Bronchial epithelial cell (primary cell): Measurements from ENCODE around the gene DIAPH1. TPM values are rescaled to one million over a fixed set of nuclear protein-coding genes. Genes with fewer than 3 reads are reported as not detected.

Experiments
- DNase-seq: peaks from one replicate; pipeline ENCODE4 v3.0.0-alpha.2; 2010; ENCODE audit warnings: low read depth
- FAIRE-seq: peaks from 2 replicates; lab custom pipeline; 2011; peaks lifted over from hg19 to GRCh38; lab: Jason Lieb, UNC
- H3K27me3 ChIP-seq: 2 replicates; pipeline ENCODE4 v1.5.1; 2011; ENCODE audit warnings: low read length; ENCODE audit not compliant: control insufficient read depth, insufficient read depth
- H3K36me3 ChIP-seq: 2 replicates; pipeline ENCODE4 v1.5.1; 2011; ENCODE audit warnings: low read length; ENCODE audit not compliant: control insufficient read depth, insufficient read depth
- H3K4me3 ChIP-seq: 2 replicates; pipeline ENCODE4 v1.5.1; 2011; ENCODE audit warnings: mild to moderate bottlenecking, low read depth, low read length, control low read depth
- CTCF ChIP-seq: IDR thresholded peaks from 2 replicates; pipeline ENCODE4 v1.5.1; 2011; ENCODE audit warnings: mild to moderate bottlenecking, moderate library complexity, low read length, control low read depth, inconsistent platforms; ENCODE audit not compliant: insufficient read depth, severe bottlenecking
- total RNA-seq: library from RNA; depleted of rRNA; stranded (reverse); fragments of >200 nt; gene quantifications from 2 replicates; pipeline ENCODE4 v1.2.1, GENCODE V29; 2014

Gene DIAPH1
- total RNA-seq, 1 donor from 2014 or later, result 48.2 TPM

GRCh38 chr5:141508798-141509611 is 109.8 kb downstream of the DIAPH1 start:
- Histone ChIP-seq H3K36me3 (peaks cover 5% of the 10 kb centered on the region), H3K27me3 (no peaks in the 10 kb centered on the region), H3K4me3 (peak overlapping the region; percentile 27)
- FAIRE-seq (no peak), DNase-seq (peak; percentile 93)
- no peak for TF ChIP-seq CTCF

- H3K27me3 ChIP-seq, result no peaks in the 10 kb centered on the region
- H3K4me3 ChIP-seq, result peak overlapping the region; percentile 27
- no peak for TF ChIP-seq CTCF
- DNase-seq (no peak), FAIRE-seq (no peak)
- peaks cover 5% of the 10 kb centered on the region for H3K36me3 ChIP-seq
Observed at GRCh38 chr5:141508440-141508797, 110.4 kb downstream of the DIAPH1 start.

- no peak overlapping the region for H3K4me3 ChIP-seq
- no peaks in the 10 kb centered on the region for H3K27me3 ChIP-seq
- DNase-seq (no peak), FAIRE-seq (no peak)
- H3K36me3 ChIP-seq, result peaks cover 5% of the 10 kb centered on the region
- no peak for TF ChIP-seq CTCF
Observed at GRCh38 chr5:141507387-141508091, 111.3 kb downstream of the DIAPH1 start.

DNA sequence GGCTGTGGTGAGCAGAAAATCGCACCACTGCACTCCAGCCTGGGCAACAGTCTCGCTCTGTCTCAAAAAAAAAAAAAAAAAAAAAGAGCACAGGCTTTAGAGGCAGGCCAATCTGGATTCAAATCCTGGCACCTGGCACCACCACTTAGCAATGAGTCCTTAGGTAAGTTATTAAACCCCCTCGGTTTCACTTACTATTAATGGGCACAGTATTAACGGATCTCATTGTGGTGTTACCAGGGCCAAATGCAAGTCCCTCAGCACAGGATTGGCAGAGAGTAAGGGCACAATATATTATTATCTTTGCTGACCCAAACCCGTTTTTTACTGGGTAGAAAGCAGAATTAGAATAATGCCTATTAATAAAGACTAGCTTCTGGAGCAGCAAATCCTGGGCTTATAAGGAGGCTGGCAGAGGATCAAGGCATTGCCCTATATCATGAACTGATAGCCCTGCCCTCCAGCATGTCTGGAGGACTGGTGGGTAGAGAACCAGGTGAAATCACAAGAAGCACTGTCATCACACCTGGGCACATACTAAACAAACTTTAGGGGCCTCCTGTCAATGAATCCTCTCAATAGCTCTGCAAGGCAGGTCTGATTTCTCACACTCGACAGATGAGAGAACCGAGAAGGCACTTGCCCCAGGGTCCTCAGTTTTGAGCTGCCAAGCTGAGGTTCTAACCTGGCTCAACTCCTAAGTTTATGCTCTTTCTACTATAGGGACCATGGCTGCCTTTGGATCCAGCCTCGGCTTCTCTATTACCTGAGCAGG is 112.2 kb downstream of the DIAPH1 start:
- DNase-seq (no peak), FAIRE-seq (no peak)
- peaks cover 5% of the 10 kb centered on the region for H3K36me3 ChIP-seq
- no peak overlapping the region for H3K4me3 ChIP-seq
- no peak for TF ChIP-seq CTCF
- no peaks in the 10 kb centered on the region for H3K27me3 ChIP-seq

GRCh38 chr5:141504216-141504615 is 114.6 kb downstream of the DIAPH1 start:
- Histone ChIP-seq H3K27me3 (no peaks in the 10 kb centered on the region), H3K36me3 (peaks cover 1% of the 10 kb centered on the region), H3K4me3 (no peak overlapping the region)
- DNase-seq (no peak), FAIRE-seq (no peak)
- no peak for TF ChIP-seq CTCF
